Measurements from ENCODE around the gene RASAL2. TPM values are rescaled to one million over a fixed set of nuclear protein-coding genes. Genes with fewer than 3 reads are reported as not detected.

RASAL2 gene
- total RNA-seq, 5 donors from 2014 or later (not counting 1 experiment from before 2014, with no cell fraction given) = 0.05 to 0.19 (median 0.11) TPM; not detected in 1

DNA sequence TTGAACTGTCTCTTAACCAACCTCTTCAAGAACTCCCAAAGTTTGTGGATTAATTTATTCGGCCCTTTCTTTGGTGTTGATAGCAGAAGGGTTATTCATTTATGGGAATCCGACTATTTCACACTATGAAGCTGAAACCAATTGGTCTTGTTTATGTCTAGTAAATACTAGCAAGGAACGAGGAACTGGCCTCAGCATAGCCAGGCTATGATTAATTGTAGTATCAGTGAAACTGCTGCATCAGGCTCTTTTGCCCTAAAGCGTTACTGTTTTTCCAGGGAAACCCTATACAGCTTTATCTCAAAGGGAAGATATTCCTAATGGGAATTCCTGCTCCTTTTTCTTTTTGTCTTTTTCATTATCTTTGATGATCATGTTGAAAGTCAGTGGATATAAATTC, 367.8 kb downstream of the RASAL2 start:
- no peaks in the 10 kb centered on the region for H3K9me3 Mint-ChIP-seq
- no peak overlapping the region for H3K4me3 ChIP-seq (ENCODE audit: control insufficient read depth in 1 of 2, extremely low read depth in 1 of 2, low read length in 1 of 2)
- H3K27ac Mint-ChIP-seq = no peak overlapping the region
- CTCF ChIA-PET = no interaction called here
- H3K4me1 Mint-ChIP-seq = no peaks in the 10 kb centered on the region
- H3K27me3 ChIP-seq (replicated peaks in 1 of 2; ENCODE audit: control insufficient read depth in 2 of 2, extremely low read depth in 1 of 2, insufficient read depth in 2 of 2, low read length in 1 of 2) = no peaks in the 10 kb centered on the region
- no peaks in the 10 kb centered on the region for H3K4me1 ChIP-seq (ENCODE audit: control insufficient read depth in 1 of 2, extremely low read depth in 1 of 2, insufficient read depth in 2 of 2, low read length in 2 of 2)
- H3K9me3 ChIP-seq = no peaks in the 10 kb centered on the region
- H3K27ac ChIP-seq (ENCODE audit: low read length) = no peak overlapping the region
- H3K4me3 Mint-ChIP-seq = no peak overlapping the region
- POLR2A ChIA-PET = no interaction called here
- H3K36me3 ChIP-seq (ENCODE audit: control insufficient read depth in 2 of 2, extremely low read depth in 1 of 2, insufficient read depth in 1 of 2, low read length in 1 of 2) = no peaks in the 10 kb centered on the region
- 63% methylated on average over 1 of the region's 4 CpGs for WGBS (ENCODE audit: insufficient coverage)
- ATAC-seq (replicated peaks in 1 of 4) (no peak), DNase-seq (no peak)
- no peaks in the 10 kb centered on the region for H3K36me3 Mint-ChIP-seq
- H3K27me3 Mint-ChIP-seq = peaks cover under 1 to 12% of the 10 kb centered on the region in 2 donors

DNA sequence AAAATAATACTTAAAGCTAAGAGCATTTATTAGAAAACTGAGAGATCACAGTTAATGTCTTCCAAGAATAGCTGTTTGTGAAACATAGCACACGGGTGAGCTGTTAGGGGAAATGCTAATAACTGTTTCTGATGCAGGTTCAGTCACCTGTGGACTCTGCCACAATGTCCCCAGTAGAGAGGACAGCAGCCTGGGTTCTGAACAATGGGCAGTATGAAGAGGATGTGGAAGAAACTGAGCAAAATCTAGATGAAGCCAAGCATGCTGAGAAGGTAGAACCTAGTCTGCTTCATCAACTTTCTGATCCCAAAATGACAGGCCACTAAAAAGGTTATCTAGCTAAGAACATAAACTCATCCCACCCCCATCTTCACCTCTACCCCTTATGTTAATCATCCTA, 370.2 kb downstream of the RASAL2 start:
- POLR2A ChIA-PET = no interaction called here
- DNase-seq (no peak), ATAC-seq (replicated peaks in 1 of 4) (no peak)
- 50% methylated on average over 1 of the region's 1 CpG for WGBS (ENCODE audit: insufficient coverage)
- CTCF ChIA-PET = no interaction called here
- Histone ChIP-seq H3K36me3 (ENCODE audit: control insufficient read depth in 2 of 2, extremely low read depth in 1 of 2, insufficient read depth in 1 of 2, low read length in 1 of 2) (no peaks in the 10 kb centered on the region), H3K4me3 (ENCODE audit: control insufficient read depth in 1 of 2, extremely low read depth in 1 of 2, low read length in 1 of 2) (no peak overlapping the region), H3K27me3 (replicated peaks in 1 of 2; ENCODE audit: control insufficient read depth in 2 of 2, extremely low read depth in 1 of 2, insufficient read depth in 2 of 2, low read length in 1 of 2) (no peaks in the 10 kb centered on the region), H3K27ac (ENCODE audit: low read length) (no peak overlapping the region), H3K4me1 (ENCODE audit: control insufficient read depth in 1 of 2, extremely low read depth in 1 of 2, insufficient read depth in 2 of 2, low read length in 2 of 2) (no peaks in the 10 kb centered on the region), H3K9me3 (no peaks in the 10 kb centered on the region)
- Mint-ChIP-seq H3K27ac (no peak overlapping the region), H3K4me1 (no peaks in the 10 kb centered on the region), H3K27me3 (peaks cover 7 to 12% of the 10 kb centered on the region in 2 donors), H3K9me3 (no peaks in the 10 kb centered on the region), H3K36me3 (no peaks in the 10 kb centered on the region), H3K4me3 (no peak overlapping the region)

DNA sequence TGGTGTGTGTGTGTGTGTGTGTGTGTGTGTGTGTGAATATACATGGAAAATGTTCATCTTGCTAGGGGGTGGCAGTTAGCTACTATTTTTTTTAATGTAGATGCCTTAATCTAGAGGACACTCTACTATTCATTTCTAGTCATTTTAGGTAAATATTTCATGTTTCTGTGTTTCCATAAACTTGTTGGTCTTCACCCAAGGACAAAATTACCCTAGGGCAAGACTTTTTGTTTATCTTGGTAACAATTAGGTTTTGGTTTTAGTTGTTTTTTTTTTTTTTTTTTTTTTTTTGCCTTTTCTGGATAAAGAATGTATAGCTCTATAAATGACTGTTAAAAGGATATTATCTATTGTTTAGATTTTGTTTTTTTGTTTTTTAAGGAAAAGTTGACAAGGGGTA, 370.7 kb downstream of the RASAL2 start:
- no peaks in the 10 kb centered on the region for H3K36me3 Mint-ChIP-seq

DNA sequence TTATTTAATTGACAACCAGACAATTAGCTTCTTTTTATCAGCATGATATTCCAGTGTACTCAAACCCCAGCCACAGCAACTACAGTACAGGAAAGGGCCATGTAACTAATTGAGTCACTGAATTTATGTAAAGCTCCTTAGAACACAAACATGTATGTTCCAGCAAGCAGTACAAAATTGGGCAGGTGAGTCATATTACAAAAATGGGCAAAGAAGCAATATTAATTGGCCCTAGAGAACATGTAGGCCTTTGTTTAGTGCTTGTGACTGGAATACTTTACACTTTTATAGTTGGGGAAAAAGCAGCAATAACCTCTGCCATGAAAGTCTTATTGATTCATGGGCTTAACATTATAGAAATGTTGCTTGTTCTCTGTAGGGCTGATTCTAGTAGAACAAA, 371.1 kb downstream of the RASAL2 start:
- no peak overlapping the region for H3K4me3 Mint-ChIP-seq
- ChIA-PET POLR2A (no interaction called here), CTCF (interaction anchor here in 1 of 2 donors (0.6 kb wide), 1 partner anchor 1949 kb away, joined by 3 read pairs; no protein-coding TSS in a partner anchor)
- no peaks in the 10 kb centered on the region for H3K9me3 ChIP-seq
- H3K27ac ChIP-seq (ENCODE audit: low read length) = no peak overlapping the region
- no peak overlapping the region for H3K4me3 ChIP-seq (ENCODE audit: control insufficient read depth in 1 of 2, extremely low read depth in 1 of 2, low read length in 1 of 2)
- no peaks in the 10 kb centered on the region for H3K4me1 Mint-ChIP-seq
- peaks cover 7 to 12% of the 10 kb centered on the region in 2 donors for H3K27me3 Mint-ChIP-seq
- no peak for ATAC-seq (replicated peaks in 1 of 4)
- H3K36me3 Mint-ChIP-seq = no peaks in the 10 kb centered on the region
- no peaks in the 10 kb centered on the region for H3K9me3 Mint-ChIP-seq
- H3K27ac Mint-ChIP-seq = no peak overlapping the region
- DNase-seq = no peak
- no peaks in the 10 kb centered on the region for H3K27me3 ChIP-seq (replicated peaks in 1 of 2; ENCODE audit: control insufficient read depth in 2 of 2, extremely low read depth in 1 of 2, insufficient read depth in 2 of 2, low read length in 1 of 2)
- H3K36me3 ChIP-seq (ENCODE audit: control insufficient read depth in 2 of 2, extremely low read depth in 1 of 2, insufficient read depth in 1 of 2, low read length in 1 of 2) = no peaks in the 10 kb centered on the region
- no peaks in the 10 kb centered on the region for H3K4me1 ChIP-seq (ENCODE audit: control insufficient read depth in 1 of 2, extremely low read depth in 1 of 2, insufficient read depth in 2 of 2, low read length in 2 of 2)

More for the DNA sequence above, 370.7 kb downstream of the RASAL2 start:
- Histone ChIP-seq H3K27ac (ENCODE audit: low read length) (no peak overlapping the region), H3K4me3 (ENCODE audit: control insufficient read depth in 1 of 2, extremely low read depth in 1 of 2, low read length in 1 of 2) (no peak overlapping the region), H3K9me3 (no peaks in the 10 kb centered on the region), H3K4me1 (ENCODE audit: control insufficient read depth in 1 of 2, extremely low read depth in 1 of 2, insufficient read depth in 2 of 2, low read length in 2 of 2) (no peaks in the 10 kb centered on the region), H3K36me3 (ENCODE audit: control insufficient read depth in 2 of 2, extremely low read depth in 1 of 2, insufficient read depth in 1 of 2, low read length in 1 of 2) (no peaks in the 10 kb centered on the region), H3K27me3 (replicated peaks in 1 of 2; ENCODE audit: control insufficient read depth in 2 of 2, extremely low read depth in 1 of 2, insufficient read depth in 2 of 2, low read length in 1 of 2) (no peaks in the 10 kb centered on the region)
- Mint-ChIP-seq H3K9me3 (no peaks in the 10 kb centered on the region), H3K27me3 (peaks cover 7 to 12% of the 10 kb centered on the region in 2 donors), H3K27ac (no peak overlapping the region), H3K4me3 (no peak overlapping the region), H3K4me1 (no peaks in the 10 kb centered on the region)
- ChIA-PET POLR2A (no interaction called here), CTCF (interaction anchor here in 1 of 2 donors (0.6 kb wide), 1 partner anchor 1949 kb away, joined by 3 read pairs; no protein-coding TSS in a partner anchor)
- DNase-seq = no peak
- ATAC-seq (replicated peaks in 1 of 4) = no peak

DNA sequence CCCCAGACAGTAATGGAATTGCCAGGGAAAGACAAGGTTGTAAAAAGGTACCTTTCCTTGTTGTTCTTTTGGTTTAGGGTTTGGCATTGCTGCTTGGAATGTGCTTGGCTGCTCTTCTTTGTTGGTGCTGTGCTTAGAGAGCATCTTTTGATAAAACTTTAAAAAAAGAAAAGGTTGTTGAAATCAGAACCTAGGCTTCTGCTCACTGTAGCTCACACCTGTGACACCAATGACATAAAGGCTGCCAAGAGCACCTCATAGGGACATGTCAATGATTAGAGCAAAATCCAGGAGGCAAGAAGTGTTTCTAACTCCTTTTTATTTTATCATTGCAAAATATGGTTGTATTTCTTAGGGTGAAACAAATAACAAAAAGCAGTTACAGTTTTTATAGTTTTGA, 373.9 kb downstream of the RASAL2 start:
- DNase-seq (no peak), ATAC-seq (replicated peaks in 1 of 4) (no peak)
- Histone ChIP-seq H3K4me1 (ENCODE audit: control insufficient read depth in 1 of 2, extremely low read depth in 1 of 2, insufficient read depth in 2 of 2, low read length in 2 of 2) (no peaks in the 10 kb centered on the region), H3K36me3 (ENCODE audit: control insufficient read depth in 2 of 2, extremely low read depth in 1 of 2, insufficient read depth in 1 of 2, low read length in 1 of 2) (no peaks in the 10 kb centered on the region), H3K27ac (ENCODE audit: low read length) (no peak overlapping the region), H3K27me3 (replicated peaks in 1 of 2; ENCODE audit: control insufficient read depth in 2 of 2, extremely low read depth in 1 of 2, insufficient read depth in 2 of 2, low read length in 1 of 2) (no peaks in the 10 kb centered on the region), H3K9me3 (no peaks in the 10 kb centered on the region), H3K4me3 (ENCODE audit: control insufficient read depth in 1 of 2, extremely low read depth in 1 of 2, low read length in 1 of 2) (no peak overlapping the region)
- CTCF ChIA-PET = no interaction called here
- Mint-ChIP-seq H3K27ac (no peak overlapping the region), H3K27me3 (peaks cover 11 to 18% of the 10 kb centered on the region in 2 donors), H3K4me3 (no peak overlapping the region), H3K36me3 (no peaks in the 10 kb centered on the region), H3K4me1 (no peaks in the 10 kb centered on the region), H3K9me3 (no peaks in the 10 kb centered on the region)
- POLR2A ChIA-PET = no interaction called here

DNA sequence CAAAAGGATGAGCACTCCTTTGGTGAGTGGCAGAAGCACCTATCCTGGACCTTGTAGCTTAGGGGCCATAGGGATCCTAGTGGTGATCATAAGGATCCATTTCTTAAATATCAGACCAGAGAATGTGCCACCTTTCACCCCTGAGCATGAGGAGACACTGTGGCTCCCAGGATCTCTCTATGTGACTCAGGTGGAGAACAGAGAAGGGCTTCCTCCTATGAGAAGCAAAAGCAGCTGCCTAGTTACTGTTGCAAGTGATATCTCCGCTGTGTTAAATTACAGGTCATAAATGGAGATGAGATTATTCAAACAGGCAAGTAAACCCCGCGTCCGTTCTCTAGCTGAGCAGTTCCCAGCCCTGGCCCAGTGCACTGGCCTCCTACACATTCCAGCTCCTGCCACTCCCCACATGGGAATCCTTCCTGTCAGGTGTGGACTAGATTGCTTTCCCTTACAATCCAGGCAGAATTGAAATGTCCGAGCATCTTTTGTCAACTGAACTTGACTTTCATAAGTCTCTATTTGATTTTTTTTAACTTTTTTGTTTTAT, 376.6 kb downstream of the RASAL2 start:
- no peaks in the 10 kb centered on the region for H3K4me1 ChIP-seq (ENCODE audit: control insufficient read depth in 1 of 2, extremely low read depth in 1 of 2, insufficient read depth in 2 of 2, low read length in 2 of 2)
- H3K36me3 ChIP-seq (ENCODE audit: control insufficient read depth in 2 of 2, extremely low read depth in 1 of 2, insufficient read depth in 1 of 2, low read length in 1 of 2) = no peaks in the 10 kb centered on the region
- Mint-ChIP-seq H3K27me3 (peaks cover 15 to 22% of the 10 kb centered on the region in 2 donors), H3K27ac (no peak overlapping the region), H3K36me3 (no peaks in the 10 kb centered on the region), H3K4me1 (no peaks in the 10 kb centered on the region), H3K4me3 (no peak overlapping the region), H3K9me3 (no peaks in the 10 kb centered on the region)
- DNase-seq (no peak), ATAC-seq (replicated peaks in 1 of 4) (no peak)
- no peak overlapping the region for H3K27ac ChIP-seq (ENCODE audit: low read length)
- ChIA-PET POLR2A (no interaction called here), CTCF (no interaction called here)
- no CpG with 5 or more reads among the region's 5 CpGs for WGBS (ENCODE audit: insufficient coverage)
- no peaks in the 10 kb centered on the region for H3K9me3 ChIP-seq
- no peaks in the 10 kb centered on the region for H3K27me3 ChIP-seq (replicated peaks in 1 of 2; ENCODE audit: control insufficient read depth in 2 of 2, extremely low read depth in 1 of 2, insufficient read depth in 2 of 2, low read length in 1 of 2)
- H3K4me3 ChIP-seq (ENCODE audit: control insufficient read depth in 1 of 2, extremely low read depth in 1 of 2, low read length in 1 of 2) = no peak overlapping the region

DNA sequence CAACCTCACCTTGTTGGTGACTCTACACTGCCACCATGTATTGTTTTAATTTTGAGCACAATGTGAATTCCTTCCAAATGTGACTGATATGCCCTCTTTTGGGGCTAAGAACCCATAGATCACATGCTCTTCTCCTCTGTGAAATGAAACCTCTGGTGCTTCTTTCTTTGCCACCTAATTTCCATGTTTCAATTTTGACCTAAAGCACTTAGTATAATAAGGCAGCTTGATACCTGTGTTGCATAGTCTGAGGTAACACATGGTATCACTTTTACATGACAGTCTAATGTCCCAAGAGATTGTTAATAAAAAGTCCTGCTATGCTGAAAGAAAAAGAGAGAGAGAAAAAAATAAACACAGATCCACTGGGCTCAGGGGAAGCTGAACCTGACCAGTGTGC, 378.6 kb downstream of the RASAL2 start:
- DNase-seq (no peak), ATAC-seq (replicated peaks in 1 of 4) (no peak)
- CTCF ChIA-PET = no interaction called here
- H3K27me3 ChIP-seq (replicated peaks in 1 of 2; ENCODE audit: control insufficient read depth in 2 of 2, extremely low read depth in 1 of 2, insufficient read depth in 2 of 2, low read length in 1 of 2) = no peaks in the 10 kb centered on the region
- peaks cover 9 to 35% of the 10 kb centered on the region in 2 donors for H3K27me3 Mint-ChIP-seq
- no peak overlapping the region for H3K27ac Mint-ChIP-seq
- H3K9me3 Mint-ChIP-seq = no peaks in the 10 kb centered on the region
- no peaks in the 10 kb centered on the region for H3K4me1 Mint-ChIP-seq
- no peaks in the 10 kb centered on the region for H3K36me3 Mint-ChIP-seq
- H3K36me3 ChIP-seq (ENCODE audit: control insufficient read depth in 2 of 2, extremely low read depth in 1 of 2, insufficient read depth in 1 of 2, low read length in 1 of 2) = no peaks in the 10 kb centered on the region
- no peaks in the 10 kb centered on the region for H3K4me1 ChIP-seq (ENCODE audit: control insufficient read depth in 1 of 2, extremely low read depth in 1 of 2, insufficient read depth in 2 of 2, low read length in 2 of 2)
- H3K27ac ChIP-seq (ENCODE audit: low read length) = no peak overlapping the region
- H3K4me3 Mint-ChIP-seq = no peak overlapping the region
- POLR2A ChIA-PET = no interaction called here
- no peak overlapping the region for H3K4me3 ChIP-seq (ENCODE audit: control insufficient read depth in 1 of 2, extremely low read depth in 1 of 2, low read length in 1 of 2)
- H3K9me3 ChIP-seq = no peaks in the 10 kb centered on the region

Data from T-cell (primary cell).